IPS-18c (cell line): ENCODE results near the gene ADAMTS2.

Source experiments
- H3K4me3 ChIP-seq: 2 replicates; pipeline ENCODE4 v1.7.0; 2013; ENCODE audit warnings: low read depth, mild to moderate bottlenecking, low read length, moderate library complexity; ENCODE audit not compliant: insufficient read depth
- H3K9me3 ChIP-seq: one replicate; pipeline ENCODE4 v1.6.1; 2013; ENCODE audit warnings: mild to moderate bottlenecking, low read length, moderate library complexity; ENCODE audit not compliant: control insufficient read depth, insufficient read depth

The ADAMTS2 gene

GRCh38 chr5:179137643-179138567, 207.4 kb downstream of the ADAMTS2 start:
- Histone ChIP-seq H3K9me3 (no peaks in the 10 kb centered on the region), H3K4me3 (no peak overlapping the region)

GRCh38 chr5:179137016-179137642, 208.1 kb downstream of the ADAMTS2 start:
- Histone ChIP-seq H3K4me3 (no peak overlapping the region), H3K9me3 (no peaks in the 10 kb centered on the region)

GRCh38 chr5:179135441-179136215, 209.6 kb downstream of the ADAMTS2 start:
- Histone ChIP-seq H3K9me3 (no peaks in the 10 kb centered on the region), H3K4me3 (no peak overlapping the region)

GRCh38 chr5:179135006-179135405, 210.3 kb downstream of the ADAMTS2 start:
- Histone ChIP-seq H3K4me3 (no peak overlapping the region), H3K9me3 (no peaks in the 10 kb centered on the region)

GRCh38 chr5:179134511-179134910, 210.8 kb downstream of the ADAMTS2 start:
- Histone ChIP-seq H3K4me3 (no peak overlapping the region), H3K9me3 (no peaks in the 10 kb centered on the region)

GRCh38 chr5:179132586-179133355, 212.5 kb downstream of the ADAMTS2 start:
- Histone ChIP-seq H3K4me3 (no peak overlapping the region), H3K9me3 (peaks cover 2% of the 10 kb centered on the region)

- Histone ChIP-seq H3K4me3 (no peak overlapping the region), H3K9me3 (peaks cover 5% of the 10 kb centered on the region)
Measured at GRCh38 chr5:179131886-179132585, 213.2 kb downstream of the ADAMTS2 start.

GRCh38 chr5:179131321-179131835, 213.9 kb downstream of the ADAMTS2 start:
- Histone ChIP-seq H3K4me3 (no peak overlapping the region), H3K9me3 (peaks cover 5% of the 10 kb centered on the region)

- no peak overlapping the region for H3K4me3 ChIP-seq
- peaks cover 8% of the 10 kb centered on the region for H3K9me3 ChIP-seq
Measured at GRCh38 chr5:179130101-179130681, 215.1 kb downstream of the ADAMTS2 start.

- H3K9me3 ChIP-seq: peaks cover 8% of the 10 kb centered on the region
- H3K4me3 ChIP-seq: no peak overlapping the region
Measured at GRCh38 chr5:179129607-179130071, 215.6 kb downstream of the ADAMTS2 start.

- Histone ChIP-seq H3K4me3 (no peak overlapping the region), H3K9me3 (peaks cover 8% of the 10 kb centered on the region)
Measured at GRCh38 chr5:179128976-179129375, 216.3 kb downstream of the ADAMTS2 start.

GRCh38 chr5:179128041-179128365, 217.3 kb downstream of the ADAMTS2 start:
- peaks cover 8% of the 10 kb centered on the region for H3K9me3 ChIP-seq
- no peak overlapping the region for H3K4me3 ChIP-seq

GRCh38 chr5:179127136-179128040, 217.9 kb downstream of the ADAMTS2 start:
- no peak overlapping the region for H3K4me3 ChIP-seq
- peaks cover 8% of the 10 kb centered on the region for H3K9me3 ChIP-seq

- H3K9me3 ChIP-seq: peaks cover 8% of the 10 kb centered on the region
Measured at GRCh38 chr5:179126506-179126991, 218.7 kb downstream of the ADAMTS2 start.

More at GRCh38 chr5:179126506-179126991, 218.7 kb downstream of the ADAMTS2 start:
- no peak overlapping the region for H3K4me3 ChIP-seq
